ENCODE data around the gene YES1. TPM values are rescaled to one million over a fixed set of nuclear protein-coding genes. Genes with fewer than 3 reads are reported as not detected.

The YES1 gene
- total RNA-seq, 4 donors from 2014 or later = 46.2 to 119 (median 83.0) TPM

DNA sequence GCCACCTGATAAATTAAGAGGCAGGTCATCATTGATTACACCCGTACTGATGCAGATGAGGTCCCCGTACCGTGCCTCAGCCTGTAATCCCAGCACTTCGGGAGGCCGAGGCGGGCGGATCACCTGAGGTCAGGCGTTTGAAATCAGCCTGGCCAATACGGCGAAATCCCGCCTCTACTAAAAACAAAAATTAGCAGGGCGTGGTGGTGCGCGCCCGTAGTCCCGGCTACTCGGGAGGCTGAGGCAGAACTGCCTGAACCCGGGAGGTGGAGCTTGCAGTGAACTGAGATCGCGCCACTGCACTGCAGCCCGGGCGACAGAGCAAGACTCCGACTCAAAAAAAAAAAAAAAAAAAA, 98.9 kb downstream of the YES1 start:
- no peak for TF ChIP-seq POLR2A (IDR thresholded peaks at IDR 0.05)
- TF ChIP-seq, protein P1, sequence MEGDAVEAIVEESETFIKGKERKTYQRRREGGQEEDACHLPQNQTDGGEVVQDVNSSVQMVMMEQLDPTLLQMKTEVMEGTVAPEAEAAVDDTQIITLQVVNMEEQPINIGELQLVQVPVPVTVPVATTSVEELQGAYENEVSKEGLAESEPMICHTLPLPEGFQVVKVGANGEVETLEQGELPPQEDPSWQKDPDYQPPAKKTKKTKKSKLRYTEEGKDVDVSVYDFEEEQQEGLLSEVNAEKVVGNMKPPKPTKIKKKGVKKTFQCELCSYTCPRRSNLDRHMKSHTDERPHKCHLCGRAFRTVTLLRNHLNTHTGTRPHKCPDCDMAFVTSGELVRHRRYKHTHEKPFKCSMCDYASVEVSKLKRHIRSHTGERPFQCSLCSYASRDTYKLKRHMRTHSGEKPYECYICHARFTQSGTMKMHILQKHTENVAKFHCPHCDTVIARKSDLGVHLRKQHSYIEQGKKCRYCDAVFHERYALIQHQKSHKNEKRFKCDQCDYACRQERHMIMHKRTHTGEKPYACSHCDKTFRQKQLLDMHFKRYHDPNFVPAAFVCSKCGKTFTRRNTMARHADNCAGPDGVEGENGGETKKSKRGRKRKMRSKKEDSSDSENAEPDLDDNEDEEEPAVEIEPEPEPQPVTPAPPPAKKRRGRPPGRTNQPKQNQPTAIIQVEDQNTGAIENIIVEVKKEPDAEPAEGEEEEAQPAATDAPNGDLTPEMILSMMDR (IDR thresholded peaks at IDR 0.05) = no peak
- Histone ChIP-seq H3K4me1 (peaks cover 0 to 17% (median 0%) of the 10 kb centered on the region in 4 donors), H3K36me3 (no peaks in the 10 kb centered on the region), H3K4me3 (peak overlapping the region; percentile 47 to 71 (median 53)), H3K27me3 (no peaks in the 10 kb centered on the region), H3K9me3 (no peaks in the 10 kb centered on the region), H3K27ac (peak overlapping the region in 3 of 4 donors; percentile 64 to 83 (median 80))
- DNase-seq = no peak

- Histone ChIP-seq H3K4me1 (peaks cover 0 to 17% (median 0%) of the 10 kb centered on the region in 4 donors), H3K36me3 (no peaks in the 10 kb centered on the region), H3K27me3 (no peaks in the 10 kb centered on the region), H3K27ac (peak within 1 kb of the TSS; percentile 64 to 83 (median 74)), H3K4me3 (peak within 1 kb of the TSS; percentile 47 to 71 (median 53)), H3K9me3 (no peaks in the 10 kb centered on the region)
- peak; percentile 56 to 95 (median 93) for DNase-seq
- TF ChIP-seq, protein P1 (IDR thresholded peaks at IDR 0.05) = peak; percentile 29 to 95 (median 74)
- peak; percentile 39 for TF ChIP-seq POLR2A (IDR thresholded peaks at IDR 0.05)
These were observed 99.5 kb downstream of the YES1 start, which contains the start of gene ENOSF1 for GRCh38 chr18:712401-713134. Gene ENOSF1, minus strand, starts transcription at chr18:712630. Its CDS starts 43 bp downstream, at chr18:712587.

DNA sequence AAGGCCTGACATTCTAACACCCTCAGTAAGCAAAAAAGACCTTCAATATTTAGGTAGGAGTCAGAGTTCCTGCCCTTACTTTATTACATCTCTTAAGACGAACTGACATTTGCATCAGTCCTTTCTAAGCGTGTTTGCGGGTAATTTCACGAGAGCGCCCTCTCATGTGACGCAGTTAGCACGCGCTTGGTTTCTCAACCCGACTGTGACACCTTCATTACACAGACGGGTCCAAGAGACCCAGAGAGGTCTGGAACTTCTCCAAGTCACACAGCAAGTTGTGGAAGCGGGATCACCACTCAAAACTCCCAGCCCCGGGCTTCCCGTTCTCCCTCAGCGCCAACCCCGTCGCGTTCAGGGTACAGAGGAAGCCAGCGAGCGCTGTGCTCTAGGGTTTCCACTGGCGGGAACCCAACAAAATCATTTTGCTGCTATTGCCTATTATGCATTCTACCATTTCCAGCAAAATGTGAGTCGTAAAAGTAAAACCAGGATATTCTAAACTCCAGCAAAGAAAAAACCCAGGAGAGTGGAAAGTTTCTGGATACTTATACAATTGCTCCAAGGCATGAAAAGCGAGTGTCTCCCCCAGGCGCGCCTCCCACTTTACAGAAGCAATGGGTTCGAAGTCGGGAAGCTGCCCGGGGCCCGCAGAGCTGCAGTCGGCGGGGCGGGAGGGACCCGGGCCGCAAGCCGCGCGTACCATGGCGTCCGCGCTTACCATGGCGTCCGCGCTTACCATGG, 100.2 kb downstream of the YES1 start:
- H3K36me3 ChIP-seq = no peaks in the 10 kb centered on the region
- TF ChIP-seq POLR2A (IDR thresholded peaks at IDR 0.05) = peak in 1 of 2 donors; percentile 5
- TF ChIP-seq, protein P1 (IDR thresholded peaks at IDR 0.05) = no peak
- no peaks in the 10 kb centered on the region for H3K9me3 ChIP-seq
- peaks cover 0 to 17% (median 0%) of the 10 kb centered on the region in 4 donors for H3K4me1 ChIP-seq
- peak overlapping the region; percentile 47 to 71 (median 53) for H3K4me3 ChIP-seq
- no peaks in the 10 kb centered on the region for H3K27me3 ChIP-seq
- peak overlapping the region; percentile 64 to 83 (median 74) for H3K27ac ChIP-seq
- DNase-seq = peak; percentile 50 to 91 (median 75)

DNA sequence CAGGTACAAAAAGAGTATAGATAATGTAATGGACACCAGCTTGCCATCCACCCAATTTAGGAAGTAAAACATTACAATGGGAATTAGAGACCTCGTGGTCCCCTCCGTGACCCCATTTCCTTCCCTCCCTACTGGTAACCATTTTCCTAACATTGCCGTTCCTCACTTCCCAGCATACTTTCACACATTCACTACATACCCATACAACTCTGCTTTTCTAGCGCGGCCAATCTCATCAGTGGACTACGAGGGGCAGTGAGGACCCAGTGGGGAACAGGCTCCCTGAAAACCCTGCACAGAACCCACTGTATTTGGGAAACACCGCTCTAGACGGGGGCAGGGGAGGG, 100.8 kb downstream of the YES1 start:
- Histone ChIP-seq H3K27ac (peak overlapping the region; percentile 64 to 83 (median 74)), H3K27me3 (no peaks in the 10 kb centered on the region), H3K4me1 (peaks cover 0 to 17% (median 0%) of the 10 kb centered on the region in 4 donors), H3K9me3 (no peaks in the 10 kb centered on the region), H3K36me3 (no peaks in the 10 kb centered on the region), H3K4me3 (peak overlapping the region; percentile 47 to 71 (median 53))
- no peak for TF ChIP-seq POLR2A (IDR thresholded peaks at IDR 0.05)
- no peak for DNase-seq

DNA sequence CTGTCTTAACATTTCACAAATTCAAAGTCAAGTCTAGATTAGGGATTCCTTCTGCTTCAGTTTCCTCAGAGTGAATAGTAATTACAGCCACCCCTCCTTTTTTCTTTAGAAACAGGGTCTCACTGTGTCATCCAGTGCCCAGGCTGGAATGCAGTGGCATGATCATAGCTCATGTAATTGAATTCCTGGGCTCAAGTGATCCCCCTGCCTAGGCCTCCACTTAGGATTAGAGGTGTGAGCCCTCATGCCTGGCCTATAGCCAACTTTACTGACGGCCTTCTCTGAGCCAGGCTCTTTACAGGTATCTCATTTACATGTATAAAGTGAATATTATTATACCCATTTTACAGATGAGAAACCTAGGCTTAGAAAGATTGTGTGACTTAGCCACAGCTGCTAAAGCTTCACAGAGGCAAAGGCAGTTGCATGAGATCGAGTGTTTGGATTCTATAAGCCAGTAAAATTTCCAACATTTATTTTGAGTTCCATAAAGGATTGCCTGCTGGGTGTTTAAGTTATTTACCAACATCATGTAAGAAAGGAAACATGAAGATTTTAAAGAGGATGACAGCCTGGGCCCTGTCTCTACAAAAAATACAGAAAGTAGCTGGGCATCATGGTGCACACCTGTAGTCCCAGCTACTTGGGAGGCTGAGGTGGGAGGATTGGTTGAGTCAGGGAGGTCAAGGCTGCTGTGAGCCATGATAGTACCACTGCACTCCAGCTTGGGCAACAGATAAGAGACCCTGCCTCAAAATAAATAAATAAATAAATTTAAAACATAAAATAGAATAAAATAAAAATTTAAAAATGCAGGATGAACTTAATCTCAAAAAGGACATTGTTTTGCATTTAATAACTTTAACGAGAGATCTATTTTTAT, 101.4 kb downstream of the YES1 start:
- no peaks in the 10 kb centered on the region for H3K9me3 ChIP-seq
- peaks cover 0 to 17% (median 0%) of the 10 kb centered on the region in 4 donors for H3K4me1 ChIP-seq
- H3K27ac ChIP-seq = peak overlapping the region in 1 of 4 donors; percentile 83
- H3K27me3 ChIP-seq = no peaks in the 10 kb centered on the region
- TF ChIP-seq, protein P1 (IDR thresholded peaks at IDR 0.05) = no peak
- no peak for TF ChIP-seq POLR2A (IDR thresholded peaks at IDR 0.05)
- no peak for DNase-seq
- peaks cover 0 to 5% (median 0%) of the 10 kb centered on the region in 3 donors for H3K36me3 ChIP-seq
- H3K4me3 ChIP-seq = peak overlapping the region; percentile 47 to 71 (median 53)

Data from Peyer's patch (tissue), 4 donors.